GM12873 (cell line): ENCODE measurements around the gene FAM114A1.

ENCODE experiments used
- CTCF ChIP-seq: IDR thresholded peaks from 2 replicates; pipeline ENCODE4 v1.5.1; 2012; ENCODE audit warnings: low read depth, mild to moderate bottlenecking, moderate library complexity, low read length, control low read depth; ENCODE audit not compliant: insufficient read depth; ENCODE audit errors: missing control alignments

The FAM114A1 gene

DNA sequence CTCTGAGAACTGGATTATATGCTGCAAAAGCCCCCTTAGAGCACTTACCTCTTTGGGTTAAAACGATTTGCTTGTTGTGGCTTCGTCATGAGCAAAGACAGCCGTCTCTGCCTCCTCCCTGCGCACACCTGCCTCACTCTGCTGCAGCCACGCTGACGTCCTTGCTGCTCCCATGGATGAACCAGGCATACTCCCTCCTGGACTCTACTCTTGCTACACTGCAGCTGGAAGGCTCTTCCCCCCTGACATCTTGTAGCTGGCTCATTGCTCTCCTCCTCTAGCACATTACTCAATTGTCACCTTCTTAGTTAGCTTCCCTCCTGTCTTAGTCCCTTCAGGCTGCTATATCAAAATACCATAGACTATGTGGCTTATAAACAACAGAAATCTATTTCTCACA is 59.3 kb downstream of the FAM114A1 start:
- TF ChIP-seq CTCF = no peak

DNA sequence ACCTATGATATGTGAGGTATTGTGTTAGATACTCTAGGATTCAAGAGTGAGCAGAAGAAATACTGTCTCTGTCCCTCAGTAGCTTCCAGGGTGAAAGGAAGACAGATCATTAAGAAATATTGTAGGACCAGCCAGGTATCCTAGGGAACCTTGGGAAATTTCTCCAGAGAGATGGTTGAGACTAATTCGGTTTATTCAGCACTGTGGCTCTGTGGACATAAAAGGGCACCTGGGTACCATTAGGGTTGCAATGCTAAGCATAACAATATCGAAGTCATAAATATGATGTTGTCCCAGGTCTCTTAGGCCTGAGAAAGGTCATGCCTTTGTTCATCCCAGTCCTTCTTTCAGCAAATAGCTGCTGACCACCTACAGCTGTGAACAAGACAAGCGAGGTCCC is 61.0 kb downstream of the FAM114A1 start:
- no peak for TF ChIP-seq CTCF

DNA sequence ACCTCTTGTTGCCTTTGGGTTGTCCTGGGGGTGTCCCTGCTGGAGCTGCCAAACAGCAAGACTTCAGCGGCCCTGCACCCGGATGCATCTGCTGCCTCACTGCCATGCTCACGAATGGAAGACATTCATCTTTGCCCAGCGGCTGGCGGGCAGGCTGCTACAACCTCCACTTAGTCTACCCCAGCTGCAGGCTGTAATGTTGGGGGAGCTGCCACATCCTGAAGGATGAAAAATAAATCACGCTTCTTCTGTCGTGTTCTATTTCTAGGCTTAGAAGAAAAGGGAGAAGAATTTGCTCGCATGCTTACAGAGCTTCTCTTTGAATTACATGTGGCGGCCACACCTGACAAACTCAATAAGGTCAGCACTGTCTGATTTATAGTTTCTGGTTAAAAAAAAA is 61.4 kb downstream of the FAM114A1 start:
- TF ChIP-seq CTCF = no peak

- TF ChIP-seq CTCF = no peak
Measured at GRCh38 chr4:38930204-38930603, 62.6 kb downstream of the FAM114A1 start.

GRCh38 chr4:38930707-38931106 is 63.1 kb downstream of the FAM114A1 start:
- no peak for TF ChIP-seq CTCF

- TF ChIP-seq CTCF = no peak
Measured at GRCh38 chr4:38931125-38931524, 63.5 kb downstream of the FAM114A1 start.

DNA sequence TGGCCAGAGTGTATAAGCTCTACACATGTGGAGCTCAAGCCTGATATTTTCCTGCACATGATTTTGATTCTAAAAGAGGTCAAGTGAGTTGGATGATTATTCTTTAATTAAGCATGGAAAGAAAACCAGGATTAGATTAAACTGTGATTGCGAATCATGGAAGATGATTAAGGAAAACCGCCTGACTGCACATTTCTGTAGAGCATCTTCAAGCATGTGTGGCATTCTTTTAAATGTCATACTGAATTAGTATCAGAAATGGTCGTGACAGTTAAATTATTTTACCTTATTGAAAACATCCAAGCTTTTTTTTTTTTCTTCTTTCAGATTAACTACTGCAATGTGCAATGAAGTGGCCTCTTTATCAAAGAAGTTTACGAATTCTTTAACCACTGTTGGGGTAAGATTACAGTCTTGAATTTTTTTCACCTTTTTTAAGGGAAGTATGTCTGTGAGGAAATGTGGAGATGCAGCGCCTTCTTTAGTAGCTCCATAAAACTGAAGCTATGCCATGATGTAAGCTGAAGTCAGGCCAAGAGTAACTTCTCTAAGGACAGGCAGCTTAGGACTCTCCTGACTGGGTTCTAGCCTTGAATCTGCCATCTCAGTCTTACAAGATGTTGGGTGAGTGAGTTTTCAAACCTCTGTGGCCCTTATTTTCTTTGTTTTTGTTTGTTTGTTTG is 67.9 kb downstream of the FAM114A1 start:
- TF ChIP-seq CTCF = no peak

- no peak for TF ChIP-seq CTCF
Measured at GRCh38 chr4:38939165-38939564, 71.6 kb downstream of the FAM114A1 start.
